ENCODE data around the gene SARDH.
"Not testable (repeated sequence)": the region's sequence is repeated elsewhere in the genome, so short reads cannot be mapped to it uniquely, and the experiment has no call there.

The SARDH gene

DNA sequence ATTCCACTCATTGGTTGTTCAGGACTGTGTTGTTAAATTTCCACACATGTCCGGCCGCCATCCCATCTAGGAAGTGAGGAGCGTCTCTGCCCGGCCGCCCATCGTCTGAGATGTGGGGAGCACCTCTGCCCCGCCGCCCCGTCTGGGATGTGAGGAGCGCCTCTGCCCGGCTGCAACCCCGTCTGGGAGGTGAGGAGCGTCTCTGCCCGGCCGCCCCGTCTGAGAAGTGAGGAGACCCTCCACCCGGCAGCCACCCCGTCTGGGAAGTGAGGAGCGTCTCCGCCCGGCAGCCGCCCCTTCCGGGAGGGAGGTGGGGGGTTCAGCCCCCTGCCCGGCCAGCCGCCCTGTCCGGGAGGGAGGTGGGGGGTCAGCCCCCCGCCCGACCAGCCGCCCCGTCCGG, 6.4 kb upstream of the SARDH start:
- H3K27ac ChIP-seq (ENCODE audit: low read depth, low read length); H3K27me3 ChIP-seq (ENCODE audit: control insufficient read depth, insufficient read depth, low read length): not testable (repeated sequence)

DNA sequence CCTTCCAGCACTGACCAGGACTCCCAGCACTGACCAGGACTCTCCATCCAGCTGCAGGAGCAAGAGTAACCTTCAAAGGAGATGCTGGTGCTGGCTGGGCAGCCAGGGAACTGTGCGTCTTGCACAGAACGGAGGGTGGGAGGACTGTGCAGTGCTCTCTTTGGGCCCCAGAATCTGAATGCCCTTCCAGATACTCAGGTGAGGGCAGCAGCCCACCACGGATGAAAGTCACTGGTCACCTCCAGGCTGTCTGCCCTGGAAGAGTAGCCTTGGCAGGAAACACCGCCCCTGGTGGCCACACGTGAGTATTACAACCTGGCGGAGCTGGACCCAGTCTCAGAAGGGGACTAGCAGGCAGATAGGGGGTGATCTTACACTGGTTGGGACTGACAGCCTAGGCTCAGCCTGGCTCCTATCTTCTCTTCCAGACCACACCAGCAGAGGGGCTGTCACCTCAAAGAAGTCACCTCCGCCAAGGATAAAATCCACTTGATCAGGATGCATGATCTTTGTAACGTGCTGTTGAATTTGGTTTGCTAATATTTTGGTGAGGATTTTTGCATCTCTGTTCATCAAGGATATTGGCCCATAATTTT, 4.8 kb upstream of the SARDH start:
- Histone ChIP-seq H3K27ac (ENCODE audit: low read depth, low read length) (no peak overlapping the region), H3K9ac (ENCODE audit: low read length) (no peak overlapping the region), H3K4me3 (ENCODE audit: low read length) (no peak overlapping the region), H3K36me3 (ENCODE audit: control insufficient read depth, insufficient read depth, low read length) (no peaks in the 10 kb centered on the region), H3K27me3 (ENCODE audit: control insufficient read depth, insufficient read depth, low read length) (no peaks in the 10 kb centered on the region), H3K4me1 (ENCODE audit: control insufficient read depth, insufficient read depth, low read length) (no peaks in the 10 kb centered on the region)

More for the DNA sequence above, 6.4 kb upstream of the SARDH start:
- not testable (repeated sequence) for H3K4me3 ChIP-seq (ENCODE audit: low read length); H3K4me1 ChIP-seq (ENCODE audit: control insufficient read depth, insufficient read depth, low read length); H3K36me3 ChIP-seq (ENCODE audit: control insufficient read depth, insufficient read depth, low read length); H3K9ac ChIP-seq (ENCODE audit: low read length)

DNA sequence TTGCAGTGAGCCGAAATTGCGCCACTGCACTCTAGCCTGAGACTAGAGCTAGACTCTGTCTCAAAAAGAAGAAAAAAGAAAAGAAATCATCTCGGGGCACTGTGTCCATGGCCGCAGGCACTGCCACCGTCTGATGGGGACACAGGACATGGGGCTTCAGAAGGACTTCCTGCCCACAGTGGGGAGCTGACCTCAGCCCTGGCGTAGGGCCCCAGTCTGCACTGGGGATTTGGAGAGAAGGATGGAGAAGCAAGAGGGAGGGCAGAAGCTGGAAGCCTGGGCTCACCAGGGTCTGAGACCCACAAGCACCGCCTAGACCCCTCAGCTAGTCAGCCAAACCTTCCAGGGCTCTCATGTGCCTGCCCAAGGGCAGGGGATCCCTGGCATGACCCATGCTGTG, 4.1 kb upstream of the SARDH start:
- Histone ChIP-seq H3K4me3 (ENCODE audit: low read length) (no peak overlapping the region), H3K4me1 (ENCODE audit: control insufficient read depth, insufficient read depth, low read length) (no peaks in the 10 kb centered on the region), H3K36me3 (ENCODE audit: control insufficient read depth, insufficient read depth, low read length) (no peaks in the 10 kb centered on the region), H3K27ac (ENCODE audit: low read depth, low read length) (no peak overlapping the region), H3K9ac (ENCODE audit: low read length) (no peak overlapping the region), H3K27me3 (ENCODE audit: control insufficient read depth, insufficient read depth, low read length) (no peaks in the 10 kb centered on the region)

DNA sequence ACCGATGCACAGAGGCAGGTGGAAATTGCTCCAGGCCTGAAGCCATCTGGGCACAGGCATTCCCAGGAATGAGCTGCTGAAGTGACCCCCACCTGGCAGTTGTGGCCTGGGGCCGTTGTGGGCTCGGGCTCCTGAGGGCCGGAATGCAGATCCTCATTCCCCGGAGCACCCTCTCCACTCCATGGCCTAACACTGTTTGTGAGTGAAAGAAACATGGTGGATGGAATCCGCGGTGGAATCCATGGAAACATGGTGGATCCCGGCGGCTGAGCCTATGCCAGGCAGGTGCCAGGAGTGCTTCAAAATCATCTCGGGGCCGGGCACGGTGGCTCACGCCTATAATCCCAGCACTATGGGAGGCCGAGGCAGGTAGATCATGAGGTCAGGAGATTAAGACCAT, 3.6 kb upstream of the SARDH start:
- Histone ChIP-seq H3K27ac (ENCODE audit: low read depth, low read length) (no peak overlapping the region), H3K36me3 (ENCODE audit: control insufficient read depth, insufficient read depth, low read length) (no peaks in the 10 kb centered on the region), H3K27me3 (ENCODE audit: control insufficient read depth, insufficient read depth, low read length) (no peaks in the 10 kb centered on the region), H3K9ac (ENCODE audit: low read length) (no peak overlapping the region), H3K4me3 (ENCODE audit: low read length) (no peak overlapping the region), H3K4me1 (ENCODE audit: control insufficient read depth, insufficient read depth, low read length) (no peaks in the 10 kb centered on the region)

DNA sequence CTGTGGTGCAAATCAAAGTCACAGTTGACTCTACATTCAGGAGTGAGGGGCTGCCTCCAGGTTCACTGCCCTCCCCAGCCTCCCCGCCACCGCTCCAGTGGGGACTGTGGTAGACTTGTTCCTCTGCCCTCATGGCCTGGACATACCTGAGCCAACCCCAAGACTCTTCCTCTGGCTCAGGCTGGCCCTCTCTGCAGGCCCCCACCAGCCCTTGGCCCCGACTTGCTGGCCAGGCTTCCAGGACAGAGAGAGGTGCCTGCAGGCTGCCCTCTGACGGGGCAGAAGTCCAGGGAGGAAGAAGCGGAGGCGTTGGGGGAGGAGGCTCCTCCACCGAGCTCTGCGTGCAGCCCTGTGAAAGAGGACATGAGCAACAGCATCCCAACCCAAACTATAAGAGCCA, 2.8 kb upstream of the SARDH start:
- Histone ChIP-seq H3K36me3 (ENCODE audit: control insufficient read depth, insufficient read depth, low read length) (no peaks in the 10 kb centered on the region), H3K4me1 (ENCODE audit: control insufficient read depth, insufficient read depth, low read length) (no peaks in the 10 kb centered on the region), H3K9ac (ENCODE audit: low read length) (no peak overlapping the region), H3K4me3 (ENCODE audit: low read length) (no peak overlapping the region), H3K27me3 (ENCODE audit: control insufficient read depth, insufficient read depth, low read length) (no peaks in the 10 kb centered on the region), H3K27ac (ENCODE audit: low read depth, low read length) (no peak overlapping the region)

DNA sequence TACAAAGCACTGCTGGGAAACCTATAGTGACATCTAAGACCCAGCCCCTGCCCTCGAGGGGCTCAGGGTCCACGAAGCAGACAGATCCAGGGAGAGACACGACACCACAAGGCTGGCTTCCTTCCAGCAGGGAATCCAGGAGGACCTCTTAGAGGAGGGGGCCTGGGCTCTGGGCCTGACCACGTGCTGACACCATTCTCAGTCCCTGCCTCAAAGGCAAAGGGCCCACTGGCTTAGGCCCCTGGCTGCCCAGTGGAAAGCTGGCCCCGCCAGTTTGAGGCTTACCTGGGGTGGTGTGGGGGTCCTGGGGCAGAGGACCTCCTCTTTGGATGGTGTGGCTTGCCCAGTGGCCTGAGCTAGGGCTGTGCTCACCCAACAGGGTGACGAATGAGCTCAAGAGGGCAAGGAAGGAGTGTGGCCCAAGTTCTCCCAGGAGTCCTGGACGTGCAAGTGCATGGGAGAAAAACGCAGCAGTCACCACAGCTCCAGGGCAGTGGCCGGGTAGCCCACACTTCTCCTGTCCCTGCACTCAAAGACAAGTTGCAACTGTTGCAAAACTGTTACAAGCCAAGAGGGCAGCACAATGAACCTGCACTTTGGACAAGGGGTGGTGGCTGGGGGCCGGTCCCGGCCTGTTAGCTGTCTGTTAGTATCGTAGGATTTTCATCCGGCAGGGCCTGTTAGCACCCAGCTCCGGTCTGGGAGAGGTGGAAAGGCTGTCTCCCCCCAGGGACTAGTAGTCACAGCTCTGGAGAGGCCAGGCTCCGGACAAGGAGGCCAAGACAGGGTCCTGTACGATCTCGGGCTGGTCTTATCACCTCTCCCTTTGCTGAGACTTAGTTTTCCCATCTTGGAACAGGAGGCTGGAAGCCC, 1.5 kb upstream of the SARDH start:
- H3K36me3 ChIP-seq (ENCODE audit: control insufficient read depth, insufficient read depth, low read length), result no peaks in the 10 kb centered on the region
- H3K9ac ChIP-seq (ENCODE audit: low read length), result no peak overlapping the region
- H3K4me3 ChIP-seq (ENCODE audit: low read length), result no peak overlapping the region
- H3K27ac ChIP-seq (ENCODE audit: low read depth, low read length), result no peak overlapping the region
- H3K4me1 ChIP-seq (ENCODE audit: control insufficient read depth, insufficient read depth, low read length), result no peaks in the 10 kb centered on the region
- no peaks in the 10 kb centered on the region for H3K27me3 ChIP-seq (ENCODE audit: control insufficient read depth, insufficient read depth, low read length)

DNA sequence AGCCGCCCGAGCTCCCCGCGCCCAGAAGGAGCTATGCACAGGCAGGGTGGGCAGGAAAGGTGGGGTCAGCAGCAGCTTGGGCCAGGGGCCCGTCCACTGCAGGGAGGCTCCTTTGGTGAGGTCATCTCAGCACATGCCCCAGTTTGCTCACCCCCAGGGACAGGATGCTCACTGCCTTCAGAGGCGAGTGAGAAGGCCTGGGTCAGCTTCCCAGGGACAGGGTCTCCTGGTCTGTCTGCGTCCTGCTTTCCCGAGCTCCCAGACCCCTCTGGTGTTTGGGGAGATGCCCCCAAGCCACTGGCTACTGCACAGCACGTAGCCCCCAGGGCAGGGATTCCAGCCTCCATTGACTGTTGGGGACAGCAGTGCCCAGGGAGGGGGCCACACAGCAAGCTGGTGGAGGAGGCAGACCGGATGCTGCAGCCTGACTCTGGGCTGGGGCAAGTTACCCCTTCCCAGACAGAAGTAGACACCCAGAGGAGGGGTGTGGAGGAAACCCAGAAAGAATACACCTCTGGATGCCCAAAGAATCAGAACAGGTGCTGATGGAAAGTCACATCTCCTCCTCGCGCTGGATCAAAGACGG, 581 bp upstream of the SARDH start:
- no peak overlapping the region for H3K9ac ChIP-seq (ENCODE audit: low read length)
- H3K4me3 ChIP-seq (ENCODE audit: low read length), result no peak overlapping the region
- H3K27me3 ChIP-seq (ENCODE audit: control insufficient read depth, insufficient read depth, low read length), result no peaks in the 10 kb centered on the region
- H3K27ac ChIP-seq (ENCODE audit: low read depth, low read length), result no peak overlapping the region
- H3K36me3 ChIP-seq (ENCODE audit: control insufficient read depth, insufficient read depth, low read length), result no peaks in the 10 kb centered on the region
- H3K4me1 ChIP-seq (ENCODE audit: control insufficient read depth, insufficient read depth, low read length), result no peaks in the 10 kb centered on the region

DNA sequence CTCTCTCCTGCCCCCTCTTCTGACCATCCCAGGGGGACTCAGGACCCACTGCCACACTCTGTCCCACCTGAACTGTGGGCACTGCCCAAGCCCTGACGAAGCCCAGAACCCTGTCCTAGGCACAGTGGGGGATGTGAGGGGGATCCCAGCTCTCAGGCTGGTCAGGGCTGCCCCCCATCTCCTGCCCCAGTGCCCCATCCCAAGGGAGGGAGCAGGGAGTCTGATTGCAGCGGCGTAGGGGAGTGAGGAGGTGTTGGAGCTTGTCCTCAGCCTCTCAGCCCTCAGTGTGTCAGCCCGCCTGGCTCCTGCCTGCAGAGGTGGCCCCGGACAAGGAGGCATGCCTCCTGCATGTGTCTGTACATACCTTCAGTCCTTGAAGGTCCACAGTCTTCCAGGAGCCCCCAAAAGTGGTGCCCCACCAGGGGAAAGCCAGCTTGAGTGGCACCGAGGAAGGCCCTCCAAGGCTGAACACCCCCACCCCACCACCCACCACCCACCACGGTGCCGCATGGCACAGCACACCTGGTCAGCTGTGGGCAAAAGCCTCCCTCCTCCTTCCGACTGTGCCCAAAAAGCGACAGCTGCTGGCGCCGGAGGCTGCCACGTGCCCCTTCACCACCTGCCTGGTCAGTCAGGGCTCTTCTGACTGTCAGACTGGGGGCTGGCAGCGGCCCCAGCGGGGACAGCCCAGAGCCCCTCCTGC, 930 bp downstream of the SARDH start:
- Histone ChIP-seq H3K36me3 (ENCODE audit: control insufficient read depth, insufficient read depth, low read length) (no peaks in the 10 kb centered on the region), H3K4me3 (ENCODE audit: low read length) (peak overlapping the region; percentile 53), H3K27me3 (ENCODE audit: control insufficient read depth, insufficient read depth, low read length) (no peaks in the 10 kb centered on the region), H3K4me1 (ENCODE audit: control insufficient read depth, insufficient read depth, low read length) (no peaks in the 10 kb centered on the region), H3K27ac (ENCODE audit: low read depth, low read length) (no peak overlapping the region), H3K9ac (ENCODE audit: low read length) (no peak overlapping the region)

DNA sequence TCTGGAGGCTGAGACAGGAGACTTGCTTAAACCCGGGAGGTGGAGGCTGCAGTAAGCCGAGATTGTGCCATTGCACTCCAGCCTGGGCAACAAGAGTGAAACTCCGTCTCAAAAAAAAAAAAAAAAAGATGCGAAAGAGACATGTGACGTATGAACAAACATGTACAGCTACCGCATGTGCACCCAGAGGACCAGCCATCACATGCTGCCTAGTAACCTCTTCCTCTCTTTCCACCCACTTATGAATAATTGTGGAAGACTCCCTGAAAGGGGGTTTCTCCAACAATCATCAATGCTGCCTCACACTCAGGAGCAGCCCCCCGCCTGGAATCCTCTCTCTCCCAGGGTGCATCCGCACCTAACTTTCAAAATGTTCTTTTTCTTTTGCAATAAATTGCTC, 2.2 kb downstream of the SARDH start:
- H3K9ac ChIP-seq (ENCODE audit: low read length), result no peak overlapping the region
- H3K27ac ChIP-seq (ENCODE audit: low read depth, low read length), result no peak overlapping the region
- H3K27me3 ChIP-seq (ENCODE audit: control insufficient read depth, insufficient read depth, low read length), result no peaks in the 10 kb centered on the region
- no peaks in the 10 kb centered on the region for H3K36me3 ChIP-seq (ENCODE audit: control insufficient read depth, insufficient read depth, low read length)
- no peaks in the 10 kb centered on the region for H3K4me1 ChIP-seq (ENCODE audit: control insufficient read depth, insufficient read depth, low read length)
- no peak overlapping the region for H3K4me3 ChIP-seq (ENCODE audit: low read length)

DNA sequence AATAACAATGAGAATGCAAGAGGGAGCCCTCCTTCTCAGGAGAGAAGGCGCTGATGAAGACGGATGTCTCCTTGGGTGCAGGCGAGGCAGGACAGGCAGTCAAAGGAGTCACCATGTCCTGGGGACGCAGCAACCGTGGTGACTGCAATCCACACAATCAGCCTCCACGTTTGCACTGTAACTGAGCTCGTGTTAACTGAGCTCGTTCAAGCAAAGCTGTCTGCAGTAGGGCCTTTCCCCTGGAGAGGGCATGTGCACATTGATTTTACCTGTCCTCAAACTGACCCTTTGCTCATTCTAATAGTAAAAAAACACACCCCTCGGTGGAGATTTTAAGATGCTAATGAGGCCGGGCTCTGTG, 2.8 kb downstream of the SARDH start:
- Histone ChIP-seq H3K4me3 (ENCODE audit: low read length) (no peak overlapping the region), H3K27me3 (ENCODE audit: control insufficient read depth, insufficient read depth, low read length) (no peaks in the 10 kb centered on the region), H3K4me1 (ENCODE audit: control insufficient read depth, insufficient read depth, low read length) (no peaks in the 10 kb centered on the region), H3K27ac (ENCODE audit: low read depth, low read length) (no peak overlapping the region), H3K36me3 (ENCODE audit: control insufficient read depth, insufficient read depth, low read length) (no peaks in the 10 kb centered on the region), H3K9ac (ENCODE audit: low read length) (no peak overlapping the region)

DNA sequence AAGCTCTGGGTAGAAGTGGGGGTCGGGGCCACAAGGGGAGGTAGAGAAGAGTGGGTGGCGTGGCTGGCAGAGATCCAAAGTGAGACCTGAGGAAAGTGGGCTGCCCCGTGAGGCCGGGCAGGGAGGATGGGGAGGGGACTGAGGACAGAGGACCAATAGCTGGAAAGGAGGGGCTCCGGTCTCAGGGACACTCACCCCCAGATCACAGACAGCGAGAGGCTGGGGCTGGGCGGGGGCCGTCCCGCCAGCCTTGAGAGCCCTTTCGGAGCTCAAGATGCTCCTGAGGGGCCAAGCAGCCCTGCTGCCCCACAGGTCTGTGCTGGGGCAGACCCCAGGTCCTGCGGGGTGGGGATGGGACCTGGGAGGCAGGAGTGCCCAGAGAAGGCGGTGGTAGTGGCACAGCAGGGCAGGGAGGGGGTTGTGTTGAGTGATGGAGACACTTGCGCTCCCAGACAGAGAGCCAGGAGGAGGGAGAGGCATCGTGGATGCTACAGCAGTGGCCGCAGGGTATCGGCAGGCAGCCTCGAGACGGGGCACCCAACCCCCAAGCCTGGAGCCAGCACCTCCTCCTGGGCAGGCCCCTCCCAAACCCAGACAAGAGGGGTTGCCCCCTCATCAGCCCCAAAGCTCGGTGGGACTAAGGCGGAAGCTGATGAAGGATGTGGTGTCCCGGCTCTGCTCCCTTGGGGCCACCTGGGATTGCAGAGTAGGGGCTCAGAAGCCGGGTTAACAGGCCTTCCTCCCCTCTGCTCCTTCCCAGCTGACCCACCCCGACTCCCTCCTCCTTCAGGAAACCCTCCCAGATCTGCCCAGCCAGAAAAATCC, 3.4 kb downstream of the SARDH start:
- Histone ChIP-seq H3K36me3 (ENCODE audit: control insufficient read depth, insufficient read depth, low read length) (no peaks in the 10 kb centered on the region), H3K9ac (ENCODE audit: low read length) (no peak overlapping the region), H3K4me3 (ENCODE audit: low read length) (no peak overlapping the region), H3K4me1 (ENCODE audit: control insufficient read depth, insufficient read depth, low read length) (no peaks in the 10 kb centered on the region), H3K27ac (ENCODE audit: low read depth, low read length) (no peak overlapping the region), H3K27me3 (ENCODE audit: control insufficient read depth, insufficient read depth, low read length) (no peaks in the 10 kb centered on the region)

Data from rectal smooth muscle tissue (tissue), 1 donor.